GM21515 (cell line): ENCODE measurements around the gene ENTREP3.
A peak's percentile ranks its signal among the peaks of the same experiment; 100 is the strongest.
"Not testable (repeated sequence)": the region's sequence is repeated elsewhere in the genome, so short reads cannot be mapped to it uniquely, and the experiment has no call there.

Source experiments
- ATAC-seq: cut with Tn5 transposase; IDR thresholded peaks from one replicate; pipeline ENCODE4 v1.9.1; 2021; ENCODE audit not compliant: unreplicated experiment

The ENTREP3 gene

GRCh38 chr1:155226910-155227260, 28.4 kb downstream of the ENTREP3 start:
- no peak for ATAC-seq

- no peak for ATAC-seq
These were observed 28.9 kb downstream of the ENTREP3 start for GRCh38 chr1:155226188-155226909.

- ATAC-seq: not testable (repeated sequence)
These were observed 29.9 kb downstream of the ENTREP3 start for GRCh38 chr1:155225404-155225759.

GRCh38 chr1:155223047-155223446, 32.2 kb downstream of the ENTREP3 start:
- ATAC-seq: no peak

GRCh38 chr1:155220211-155220965, 34.9 kb downstream of the ENTREP3 start:
- ATAC-seq: not testable (repeated sequence)

- ATAC-seq: no peak
These were observed 35.7 kb downstream of the ENTREP3 start for GRCh38 chr1:155219592-155220031.

GRCh38 chr1:155218854-155219591, 36.3 kb downstream of the ENTREP3 start:
- no peak for ATAC-seq

- ATAC-seq: not testable (repeated sequence)
These were observed 40.6 kb downstream of the ENTREP3 start for GRCh38 chr1:155214702-155215101.

- ATAC-seq: not testable (repeated sequence)
These were observed 43.2 kb downstream of the ENTREP3 start for GRCh38 chr1:155212051-155212440.

GRCh38 chr1:155211381-155212050, 43.8 kb downstream of the ENTREP3 start:
- ATAC-seq: not testable (repeated sequence)

GRCh38 chr1:155210314-155211104, 44.8 kb downstream of the ENTREP3 start:
- no peak for ATAC-seq

- ATAC-seq: no peak
These were observed 46.0 kb downstream of the ENTREP3 start for GRCh38 chr1:155209312-155209721.

- peak; percentile 61 for ATAC-seq
These were observed 46.6 kb downstream of the ENTREP3 start, which contains the start of gene MTX1 for GRCh38 chr1:155208541-155209311. MTX1 (plus strand) TSS chr1:155208695; CDS start chr1:155208805, 110 bp downstream.

- ATAC-seq: no peak
These were observed 47.3 kb downstream of the ENTREP3 start, which contains the start of gene THBS3 for GRCh38 chr1:155207806-155208540. THBS3 (minus strand) TSS chr1:155207897; CDS start chr1:155207876, 21 bp downstream.

GRCh38 chr1:155206891-155207805, 48.1 kb downstream of the ENTREP3 start:
- ATAC-seq: no peak

GRCh38 chr1:155205969-155206593, 49.2 kb downstream of the ENTREP3 start:
- ATAC-seq: no peak

GRCh38 chr1:155205035-155205434, 50.2 kb downstream of the ENTREP3 start:
- no peak for ATAC-seq
